PC-9 (cell line): ENCODE data around the gene LEPR. TPM values are rescaled to one million over a fixed set of nuclear protein-coding genes. Genes with fewer than 3 reads are reported as not detected.

ENCODE experiments used
- BruUV-seq: library from RNA; stranded (reverse); fragments of 400-500 nt; replicated peaks from 2 replicates; lab custom pipeline; 2021; lab: Mats Ljungman, UMichigan
- CTCF ChIA-PET: fragments of 300-600 bp; sonication (Branson Sonifier 250); formaldehyde crosslinking; loops from one replicate; lab custom pipeline; 2022; ENCODE audit warnings: antibody characterized with exemption; lab: Charles Lee
- POLR2A ChIA-PET: fragments of 300-600 bp; sonication (Branson Sonifier 250); formaldehyde crosslinking; loops from one replicate; lab custom pipeline; 2022; ENCODE audit warnings: antibody characterized with exemption; ENCODE audit not compliant: unreplicated experiment; lab: Charles Lee
- DNase-seq, 2 experiments: peaks; one replicate each; pipeline versions ENCODE4 v3.0.0 to v3.0.0-alpha.2; 2015 to 2022; ENCODE audit warnings: mixed read lengths in 1 of 2
- H2AFZ ChIP-seq: fragments of 200-600 bp; sonication (generic); 2 replicates; pipeline ENCODE4 v1.8.1; 2017; ENCODE audit warnings: antibody characterized with exemption
- H3F3A ChIP-seq: fragments of 200-600 bp; sonication (generic); 2 replicates; pipeline ENCODE4 v1.8.1; 2017; ENCODE audit warnings: antibody characterized with exemption, mild to moderate bottlenecking, low read depth; ENCODE audit not compliant: insufficient read depth
- H3K27ac ChIP-seq: fragments of 200-600 bp; sonication (generic); 2 replicates; pipeline ENCODE4 v1.6.1; 2016; ENCODE audit warnings: mixed run types
- H3K27me3 ChIP-seq: fragments of 200-600 bp; sonication (generic); 2 replicates; pipeline ENCODE4 v1.6.1; 2016; ENCODE audit warnings: low read depth, mixed run types; ENCODE audit not compliant: insufficient read depth
- H3K36me3 ChIP-seq: fragments of 200-600 bp; sonication (generic); 2 replicates; pipeline ENCODE4 v1.6.1; 2016; ENCODE audit warnings: low read depth, mixed run types
- H3K4me1 ChIP-seq: fragments of 200-600 bp; sonication (generic); replicated peaks from 2 replicates; pipeline ENCODE4 v1.6.1; 2016; ENCODE audit warnings: mixed run types; ENCODE audit not compliant: insufficient read depth
- H3K4me2 ChIP-seq: fragments of 200-600 bp; sonication (generic); 2 replicates; pipeline ENCODE4 v1.6.1; 2017; ENCODE audit warnings: mixed run types
- H3K4me3 ChIP-seq: fragments of 200-600 bp; sonication (generic); 2 replicates; pipeline ENCODE4 v1.6.1; 2016; ENCODE audit warnings: mixed run types
- H3K79me2 ChIP-seq: fragments of 200-600 bp; sonication (generic); 2 replicates; pipeline ENCODE4 v1.6.1; 2017; ENCODE audit warnings: low read depth, mixed run types
- H3K9me2 ChIP-seq: fragments of 200-600 bp; sonication (generic); 2 replicates; pipeline ENCODE4 v1.8.1; 2017; ENCODE audit warnings: mild to moderate bottlenecking; ENCODE audit not compliant: insufficient read depth
- H3K9me3 ChIP-seq: fragments of 200-600 bp; sonication (generic); 2 replicates; pipeline ENCODE4 v1.8.1; 2016; ENCODE audit warnings: low read depth; ENCODE audit not compliant: insufficient read depth
- H4K20me1 ChIP-seq: fragments of 200-600 bp; sonication (generic); 2 replicates; pipeline ENCODE4 v1.8.1; 2017; ENCODE audit not compliant: insufficient read depth
- CTCF ChIP-seq: fragments of 200-600 bp; sonication (generic); conservative IDR thresholded peaks from 2 replicates; pipeline ENCODE4 v1.6.1; 2017; ENCODE audit warnings: mixed run types, antibody characterized with exemption, mild to moderate bottlenecking, moderate library complexity
- EZH2 ChIP-seq: fragments of 200-600 bp; sonication (generic); IDR thresholded peaks from 2 replicates; pipeline ENCODE4 v1.8.0; 2017; ENCODE audit warnings: antibody characterized with exemption, low read depth
- intact Hi-C: fragments of 100-400 bp; cut with micrococcal nuclease; formaldehyde crosslinking; loops from one replicate; pipeline ENCODE4 v1.10.0; 2022; ENCODE audit not compliant: unreplicated experiment
- total RNA-seq: library from RNA; stranded (reverse); gene quantifications from 2 replicates; pipeline ENCODE4 v1.2.3, GENCODE V29; 2021

Gene LEPR
- total RNA-seq, 1 experiment from 2014 or later = 34.8 TPM

DNA sequence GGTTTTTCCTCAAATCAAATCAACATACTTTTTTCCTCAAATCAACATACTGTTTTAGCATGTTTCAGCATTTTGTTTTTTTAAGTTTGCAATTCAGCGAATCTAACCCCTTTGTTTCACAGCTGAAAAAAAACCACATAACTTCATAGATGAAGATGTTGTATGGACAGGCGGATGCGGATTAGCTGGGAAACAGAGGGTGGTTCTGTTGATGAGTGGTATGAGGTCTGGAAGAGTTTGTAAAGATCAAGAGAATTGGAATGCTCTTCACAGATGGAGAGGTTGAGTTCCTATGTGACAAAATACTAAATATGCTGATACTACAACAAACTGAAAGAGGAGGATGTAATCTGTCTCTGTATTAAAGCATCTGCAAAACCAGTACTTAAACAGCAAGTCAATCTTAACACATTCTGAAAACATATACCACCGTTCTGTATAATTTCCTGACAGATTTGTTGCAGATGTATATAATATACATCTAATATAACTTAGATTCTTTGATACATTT is 10.6 kb upstream of the LEPR start:
- no peaks in the 10 kb centered on the region for H3K4me1 ChIP-seq
- TF ChIP-seq CTCF (no peak), EZH2 (no peak)
- H3K9me3 ChIP-seq = no peaks in the 10 kb centered on the region
- H2AFZ ChIP-seq = no peak overlapping the region
- H3K9me2 ChIP-seq = no peaks in the 10 kb centered on the region
- H3K4me3 ChIP-seq = no peak overlapping the region
- H3K27ac ChIP-seq = no peak overlapping the region
- H3K36me3 ChIP-seq = no peaks in the 10 kb centered on the region
- CTCF ChIA-PET = interaction anchor here (0.5 kb wide), 1 partner anchor 49 kb away, joined by 5 read pairs; no protein-coding TSS in a partner anchor
- no peaks in the 10 kb centered on the region for H3K79me2 ChIP-seq
- intact Hi-C loops = no loop called here
- no peaks in the 10 kb centered on the region for H4K20me1 ChIP-seq
- POLR2A ChIA-PET = no interaction called here
- no peak overlapping the region for H3K4me2 ChIP-seq
- H3F3A ChIP-seq = no peaks in the 10 kb centered on the region
- BruUV-seq = no TSS peak
- no peaks in the 10 kb centered on the region for H3K27me3 ChIP-seq
- DNase-seq = no peak

- POLR2A ChIA-PET = interaction anchor here (0.6 to 0.7 kb wide), 2 partner anchors 33 to 154 kb away, joined by 3 to 6 read pairs; no protein-coding TSS in a partner anchor
- DNase-seq = no peak
Measured at GRCh38 chr1:65412256-65412983, 8.0 kb upstream of the LEPR start.

GRCh38 chr1:65412984-65413375 is 7.5 kb upstream of the LEPR start:
- H3K4me1 ChIP-seq = peaks cover 9% of the 10 kb centered on the region
- H3K79me2 ChIP-seq = no peaks in the 10 kb centered on the region
- TF ChIP-seq CTCF (no peak), EZH2 (no peak)
- H3K27ac ChIP-seq = no peak overlapping the region
- H2AFZ ChIP-seq = no peak overlapping the region
- no peaks in the 10 kb centered on the region; the same call in 1 of the 2 replicates for H3F3A ChIP-seq
- H3K9me3 ChIP-seq = no peaks in the 10 kb centered on the region
- intact Hi-C loops = no loop called here
- H3K27me3 ChIP-seq = no peaks in the 10 kb centered on the region
- CTCF ChIA-PET = no interaction called here
- H3K4me3 ChIP-seq = no peak overlapping the region
- H3K36me3 ChIP-seq = no peaks in the 10 kb centered on the region
- H3K9me2 ChIP-seq = no peaks in the 10 kb centered on the region
- H3K4me2 ChIP-seq = no peak overlapping the region
- DNase-seq = no peak
- POLR2A ChIA-PET = interaction anchor here (0.6 to 0.7 kb wide), 2 partner anchors 32 to 155 kb away, joined by 3 to 6 read pairs; no protein-coding TSS in a partner anchor
- no TSS peak for BruUV-seq
- no peaks in the 10 kb centered on the region for H4K20me1 ChIP-seq

More at GRCh38 chr1:65412256-65412983, 8.0 kb upstream of the LEPR start:
- CTCF ChIA-PET = no interaction called here
- Histone ChIP-seq H3K9me2 (no peaks in the 10 kb centered on the region), H3K9me3 (no peaks in the 10 kb centered on the region), H3K4me2 (no peak overlapping the region), H3F3A (no peaks in the 10 kb centered on the region), H3K27me3 (no peaks in the 10 kb centered on the region), H3K4me3 (no peak overlapping the region), H2AFZ (no peak overlapping the region), H3K4me1 (peaks cover 3% of the 10 kb centered on the region), H4K20me1 (no peaks in the 10 kb centered on the region), H3K79me2 (no peaks in the 10 kb centered on the region), H3K27ac (no peak overlapping the region), H3K36me3 (no peaks in the 10 kb centered on the region)
- TF ChIP-seq CTCF = no peak
- TF ChIP-seq EZH2 = no peak
- intact Hi-C loops = no loop called here
- no TSS peak for BruUV-seq
